Keratinocyte (primary cell): ENCODE measurements around the gene BMPER. TPM values are rescaled to one million over a fixed set of nuclear protein-coding genes. Genes with fewer than 3 reads are reported as not detected.

ENCODE experiments used
- DNase-seq: peaks from one replicate; pipeline ENCODE4 v3.0.0-alpha.2; 2011; ENCODE audit warnings: low read depth, missing footprints, low spot score
- FAIRE-seq: peaks from 2 replicates; lab custom pipeline; 2011; peaks lifted over from hg19 to GRCh38; lab: Jason Lieb, UNC
- H2AFZ ChIP-seq: 2 replicates; pipeline ENCODE4 v1.6.0; 2012; ENCODE audit warnings: low read length, control low read depth, inconsistent platforms; ENCODE audit not compliant: control insufficient read depth
- H3K27ac ChIP-seq: 2 replicates; pipeline ENCODE4 v1.5.1; 2011; ENCODE audit warnings: low read length; ENCODE audit not compliant: control insufficient read depth, insufficient read depth
- H3K27me3 ChIP-seq: 3 replicates; pipeline ENCODE4 v1.6.0; 2011; ENCODE audit warnings: low read length; ENCODE audit not compliant: control insufficient read depth, insufficient read depth; ENCODE audit errors: extremely low read depth
- H3K36me3 ChIP-seq, 2 experiments: 2 replicates in 1 of 2; 3 replicates in 1 of 2; pipeline ENCODE4 v1.5.1; 2011; ENCODE audit warnings: low read length in 2 of 2, mild to moderate bottlenecking in 1 of 2; ENCODE audit not compliant: control insufficient read depth in 2 of 2, insufficient read depth in 2 of 2; ENCODE audit errors: extremely low read depth in 1 of 2
- H3K4me1 ChIP-seq: 3 replicates; pipeline ENCODE4 v1.5.1; 2011; ENCODE audit warnings: low read length; ENCODE audit not compliant: control insufficient read depth, insufficient read depth; ENCODE audit errors: extremely low read depth
- H3K4me2 ChIP-seq: 3 replicates; pipeline ENCODE4 v1.6.0; 2011; ENCODE audit warnings: low read depth, low read length; ENCODE audit not compliant: control insufficient read depth, insufficient read depth; ENCODE audit errors: extremely low read depth
- H3K4me3 ChIP-seq, 3 experiments: fragments of 200-600 bp in 1 of 3; sonication (generic) in 1 of 3; 2 replicates in 2 of 3; 3 replicates in 1 of 3; pipeline ENCODE4 v1.5.1; 2011 to 2016; ENCODE audit warnings: low read length in 3 of 3, mild to moderate bottlenecking in 3 of 3, control low read depth in 2 of 3, inconsistent platforms in 1 of 3, low read depth in 1 of 3, mixed read lengths in 1 of 3, mixed run types in 1 of 3, moderate library complexity in 1 of 3; ENCODE audit not compliant: control insufficient read depth in 2 of 3, insufficient read depth in 2 of 3; ENCODE audit errors: extremely low read depth in 1 of 3
- H3K79me2 ChIP-seq: 2 replicates; pipeline ENCODE4 v1.6.0; 2012; ENCODE audit warnings: low read length; ENCODE audit not compliant: control insufficient read depth, insufficient read depth
- H3K9ac ChIP-seq: 3 replicates; pipeline ENCODE4 v1.6.0; 2011; ENCODE audit warnings: low read length; ENCODE audit not compliant: control insufficient read depth, insufficient read depth; ENCODE audit errors: extremely low read depth
- H3K9me1 ChIP-seq: 3 replicates; pipeline ENCODE4 v1.6.0; 2011; ENCODE audit warnings: low read length; ENCODE audit not compliant: control insufficient read depth, insufficient read depth; ENCODE audit errors: extremely low read depth
- H3K9me3 ChIP-seq: 2 replicates; pipeline ENCODE4 v1.5.1; 2012; ENCODE audit warnings: low read depth, low read length; ENCODE audit not compliant: control insufficient read depth
- H4K20me1 ChIP-seq: 3 replicates; pipeline ENCODE4 v1.6.0; 2011; ENCODE audit warnings: low read length; ENCODE audit not compliant: control insufficient read depth, insufficient read depth; ENCODE audit errors: extremely low read depth
- EZH2 ChIP-seq: IDR thresholded peaks from one replicate; pipeline ENCODE4 v1.6.1; 2012; ENCODE audit warnings: inconsistent platforms, mild to moderate bottlenecking, low read length, moderate library complexity
- dilution Hi-C: fragments of 300-500 bp; cut with MboI; formaldehyde crosslinking; loops from one replicate; pipeline ENCODE4 v1.7.0; 2020; ENCODE audit warnings: low sequenced_read_pairs; ENCODE audit not compliant: extremely low pct_ligation_motif_present
- polyA plus RNA-seq, 5 experiments: library from polyadenylated mRNA; depleted of rRNA in 3 of 5; stranded (reverse) in 3 of 5; stranded (forward) in 1 of 5; unstranded in 1 of 5; fragments of >200 nt; gene quantifications; 1 replicate in 1 of 5; 2 replicates in 3 of 5; 3 replicates in 1 of 5; pipeline versions ENCODE4 v1.2.1 to v1.2.3, GENCODE V29; 2011 to 2012; ENCODE audit warnings: missing spikeins in 2 of 5, low read depth in 1 of 5, low replicate concordance in 1 of 5
- TF ChIP-seq, protein P1 (sequence below), 3 experiments: IDR thresholded peaks in 1 of 3; conservative IDR thresholded peaks in 1 of 3; optimal IDR thresholded peaks in 1 of 3; 2 replicates in 2 of 3; 3 replicates in 1 of 3; pipeline versions ENCODE3 to v1.5.1; 2011; ENCODE audit warnings: low read length in 3 of 3, mild to moderate bottlenecking in 3 of 3, moderate library complexity in 2 of 3, control low read depth in 1 of 3, inconsistent platforms in 1 of 3; ENCODE audit not compliant: insufficient read depth in 2 of 3; ENCODE audit errors: extremely low read depth in 1 of 3

Gene BMPER
- polyA plus RNA-seq, 1 donor (not counting 4 experiments of a cell fraction or from before 2014, with no cell fraction given): 0.67 TPM

DNA sequence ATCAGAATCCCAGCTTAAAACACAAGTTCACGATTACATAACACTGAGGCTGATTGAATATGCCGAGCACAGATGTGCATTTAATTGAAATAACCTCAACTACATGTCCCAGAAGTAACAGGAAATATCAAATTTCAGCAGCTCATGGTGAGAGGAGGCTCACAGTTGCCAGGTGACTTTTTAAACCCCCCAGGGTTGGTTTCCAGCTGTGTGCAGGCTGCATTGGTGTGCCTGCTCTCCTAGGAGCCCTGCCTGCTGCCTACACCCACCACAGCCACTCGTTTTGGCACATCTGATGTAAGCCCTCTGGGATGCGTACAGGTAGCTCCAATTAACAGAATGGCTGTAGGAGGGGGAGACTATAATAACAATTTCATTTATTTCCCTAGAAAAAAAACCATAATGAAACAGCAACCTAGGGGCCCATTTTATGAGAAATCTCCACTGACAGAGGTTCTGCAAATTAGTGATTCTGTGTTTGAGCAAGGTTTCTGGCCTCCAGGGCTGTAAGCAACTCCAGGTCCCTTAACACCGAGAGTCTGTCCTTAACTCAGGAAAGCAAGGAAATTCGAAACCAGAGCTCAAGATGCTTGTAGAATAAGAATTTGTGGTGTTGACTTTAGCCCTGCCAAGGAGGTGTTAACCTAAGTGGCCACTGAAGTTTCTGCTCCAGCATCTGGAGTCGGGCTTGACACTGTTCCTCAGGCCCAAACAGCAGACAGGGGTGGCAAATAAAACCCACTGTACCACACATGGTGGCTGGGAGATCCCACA lies 161.9 kb downstream of the BMPER start:
- dilution Hi-C loops: no loop called here
- peak overlapping the region; percentile 47 for H3K4me2 ChIP-seq
- no peak overlapping the region for H3K27ac ChIP-seq
- peak overlapping the region; percentile 38 for H2AFZ ChIP-seq
- H3K36me3 ChIP-seq: no peaks in the 10 kb centered on the region
- no peak overlapping the region for H3K4me3 ChIP-seq
- H3K9me3 ChIP-seq: no peaks in the 10 kb centered on the region
- H4K20me1 ChIP-seq: no peaks in the 10 kb centered on the region
- no peaks in the 10 kb centered on the region for H3K9me1 ChIP-seq
- H3K4me1 ChIP-seq: peaks cover 36% of the 10 kb centered on the region
- no peak for TF ChIP-seq EZH2
- TF ChIP-seq, protein P1, sequence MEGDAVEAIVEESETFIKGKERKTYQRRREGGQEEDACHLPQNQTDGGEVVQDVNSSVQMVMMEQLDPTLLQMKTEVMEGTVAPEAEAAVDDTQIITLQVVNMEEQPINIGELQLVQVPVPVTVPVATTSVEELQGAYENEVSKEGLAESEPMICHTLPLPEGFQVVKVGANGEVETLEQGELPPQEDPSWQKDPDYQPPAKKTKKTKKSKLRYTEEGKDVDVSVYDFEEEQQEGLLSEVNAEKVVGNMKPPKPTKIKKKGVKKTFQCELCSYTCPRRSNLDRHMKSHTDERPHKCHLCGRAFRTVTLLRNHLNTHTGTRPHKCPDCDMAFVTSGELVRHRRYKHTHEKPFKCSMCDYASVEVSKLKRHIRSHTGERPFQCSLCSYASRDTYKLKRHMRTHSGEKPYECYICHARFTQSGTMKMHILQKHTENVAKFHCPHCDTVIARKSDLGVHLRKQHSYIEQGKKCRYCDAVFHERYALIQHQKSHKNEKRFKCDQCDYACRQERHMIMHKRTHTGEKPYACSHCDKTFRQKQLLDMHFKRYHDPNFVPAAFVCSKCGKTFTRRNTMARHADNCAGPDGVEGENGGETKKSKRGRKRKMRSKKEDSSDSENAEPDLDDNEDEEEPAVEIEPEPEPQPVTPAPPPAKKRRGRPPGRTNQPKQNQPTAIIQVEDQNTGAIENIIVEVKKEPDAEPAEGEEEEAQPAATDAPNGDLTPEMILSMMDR (optimal IDR thresholded peaks at IDR 0.05 in 1 of 3, IDR thresholded peaks at IDR 0.05 in 1 of 3, conservative IDR thresholded peaks at IDR 0.05 in 1 of 3; ENCODE audit: extremely low read depth in 1 of 3, insufficient read depth in 2 of 3, low read length in 3 of 3): no peak
- H3K79me2 ChIP-seq: no peaks in the 10 kb centered on the region
- DNase-seq: no peak
- no peaks in the 10 kb centered on the region for H3K27me3 ChIP-seq
- FAIRE-seq: no peak
- H3K9ac ChIP-seq: no peak overlapping the region

DNA sequence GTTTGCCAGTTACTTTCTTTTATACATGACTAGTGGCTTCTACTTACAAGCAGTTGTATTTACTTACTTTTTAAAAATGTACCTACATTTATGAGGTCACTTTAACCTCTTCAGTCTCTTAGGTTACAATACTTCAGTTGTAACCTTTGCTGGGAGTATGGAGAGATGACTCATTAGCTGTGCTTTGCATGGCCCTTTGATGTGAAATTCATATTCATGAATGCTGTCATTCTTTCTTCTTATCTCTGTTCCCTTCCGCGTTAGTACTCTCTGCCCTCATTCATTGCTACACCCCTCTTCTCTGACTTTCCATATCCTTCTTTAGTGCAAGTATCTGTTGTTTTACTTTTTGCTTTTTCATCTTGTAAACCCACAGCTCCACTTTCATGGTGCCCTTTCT lies 164.3 kb downstream of the BMPER start:
- TF ChIP-seq EZH2: no peak
- TF ChIP-seq, protein P1 (optimal IDR thresholded peaks at IDR 0.05 in 1 of 3, IDR thresholded peaks at IDR 0.05 in 1 of 3, conservative IDR thresholded peaks at IDR 0.05 in 1 of 3; ENCODE audit: extremely low read depth in 1 of 3, insufficient read depth in 2 of 3, low read length in 3 of 3): no peak
- peak; percentile 53 for FAIRE-seq

More for the DNA sequence above, 164.3 kb downstream of the BMPER start:
- no peaks in the 10 kb centered on the region for H3K9me1 ChIP-seq
- no peaks in the 10 kb centered on the region for H3K79me2 ChIP-seq
- dilution Hi-C loops: no loop called here
- no peaks in the 10 kb centered on the region for H3K9me3 ChIP-seq
- H3K9ac ChIP-seq: no peak overlapping the region
- no peak overlapping the region for H3K27ac ChIP-seq
- H3K4me2 ChIP-seq: peak overlapping the region; percentile 8
- peaks cover 27% of the 10 kb centered on the region for H3K4me1 ChIP-seq
- peak overlapping the region; percentile 7 for H2AFZ ChIP-seq
- H3K36me3 ChIP-seq: no peaks in the 10 kb centered on the region
- DNase-seq: no peak
- no peaks in the 10 kb centered on the region for H3K27me3 ChIP-seq
- H3K4me3 ChIP-seq: no peak overlapping the region
- H4K20me1 ChIP-seq: no peaks in the 10 kb centered on the region
